Fibroblast of lung (primary cell): Measurements from ENCODE around the gene RCAN2. TPM values are rescaled to one million over a fixed set of nuclear protein-coding genes. Genes with fewer than 3 reads are reported as not detected.

Source experiments
- DNase-seq, 2 donors: peaks; one replicate each; pipeline versions ENCODE4 v3.0.0 to v3.0.0-alpha.2; 2010; ENCODE audit warnings: low read depth in 2 of 2
- H2AFZ ChIP-seq: 2 replicates; pipeline ENCODE4 v1.5.1; 2012; ENCODE audit warnings: low read length, control low read depth, inconsistent platforms
- H3K27ac ChIP-seq: 2 replicates; pipeline ENCODE4 v1.5.1; 2011; ENCODE audit warnings: low read length, control low read depth; ENCODE audit not compliant: insufficient read depth
- H3K27me3 ChIP-seq: 2 replicates; pipeline ENCODE4 v1.5.1; 2011; ENCODE audit warnings: mild to moderate bottlenecking, low read length; ENCODE audit not compliant: control insufficient read depth, insufficient read depth
- H3K36me3 ChIP-seq: 2 replicates; pipeline ENCODE4 v1.5.1; 2011; ENCODE audit warnings: low read length; ENCODE audit not compliant: control insufficient read depth, insufficient read depth
- H3K4me1 ChIP-seq: 2 replicates; pipeline ENCODE4 v1.5.1; 2011; ENCODE audit warnings: low read length; ENCODE audit not compliant: control insufficient read depth, insufficient read depth; ENCODE audit errors: extremely low read depth
- H3K4me2 ChIP-seq: 2 replicates; pipeline ENCODE4 v1.5.1; 2011; ENCODE audit warnings: low read length, control low read depth; ENCODE audit not compliant: insufficient read depth; ENCODE audit errors: extremely low read depth
- H3K4me3 ChIP-seq, 4 experiments: fragments of 200-600 bp in 1 of 4; sonication (generic) in 1 of 4; replicated peaks in 1 of 4; 2 replicates each; pipeline ENCODE4 v1.5.1; 2011 to 2016; ENCODE audit warnings: low read length in 4 of 4, low read depth in 3 of 4, mild to moderate bottlenecking in 3 of 4, control low read depth in 2 of 4, inconsistent platforms in 1 of 4, mixed read lengths in 1 of 4; ENCODE audit not compliant: insufficient read depth in 1 of 4; ENCODE audit errors: control extremely low read depth in 1 of 4
- H3K79me2 ChIP-seq: 2 replicates; pipeline ENCODE4 v1.5.1; 2012; ENCODE audit warnings: mild to moderate bottlenecking, low read length, inconsistent platforms; ENCODE audit not compliant: control insufficient read depth, insufficient read depth
- H3K9ac ChIP-seq: 2 replicates; pipeline ENCODE4 v1.5.1; 2011; ENCODE audit warnings: mild to moderate bottlenecking, low read length, control low read depth; ENCODE audit not compliant: insufficient read depth
- H3K9me3 ChIP-seq: 2 replicates; pipeline ENCODE4 v1.5.1; 2012; ENCODE audit warnings: low read depth, low read length; ENCODE audit not compliant: control insufficient read depth, insufficient read depth
- H4K20me1 ChIP-seq: 2 replicates; pipeline ENCODE4 v1.5.1; 2011; ENCODE audit warnings: low read length; ENCODE audit not compliant: control insufficient read depth, insufficient read depth; ENCODE audit errors: extremely low read depth
- CTCF ChIP-seq, 2 donors: IDR thresholded peaks in 1 of 2; conservative IDR thresholded peaks in 1 of 2; 1 replicate in 1 of 2; 2 replicates in 1 of 2; pipeline ENCODE4 v1.5.1; 2011 to 2012; ENCODE audit warnings: low read length in 2 of 2, control low read depth in 1 of 2, inconsistent platforms in 1 of 2, low read depth in 1 of 2, mild to moderate bottlenecking in 1 of 2
- EZH2 ChIP-seq: IDR thresholded peaks from 2 replicates; pipeline ENCODE4 v1.5.1; 2012; ENCODE audit warnings: low read length, control low read depth, mild to moderate bottlenecking; ENCODE audit errors: missing control alignments
- polyA plus RNA-seq, 2 donors: library from polyadenylated mRNA; depleted of rRNA in 1 of 2; stranded (reverse) in 1 of 2; unstranded in 1 of 2; fragments of >200 nt; gene quantifications; 2 replicates each; pipeline ENCODE4 v1.2.1, GENCODE V29; 2011 to 2012; ENCODE audit warnings: missing spikeins in 1 of 2
- total RNA-seq: library from RNA; depleted of rRNA; stranded (reverse); fragments of >200 nt; gene quantifications from 2 replicates; pipeline ENCODE4 v1.2.1, GENCODE V29; 2014

Gene RCAN2
- total and polyA plus RNA-seq, 2 donors (not counting 1 experiment from before 2014, with no cell fraction given), result 11.7 to 38.0 TPM

- H3K4me2 ChIP-seq, result no peak overlapping the region
- TF ChIP-seq EZH2 (no peak), CTCF (conservative IDR thresholded peaks at IDR 0.05 in 1 of 2, IDR thresholded peaks at IDR 0.05 in 1 of 2; ENCODE audit: low read depth in 1 of 2, low read length in 2 of 2) (no peak)
- DNase-seq, result no peak
These were observed 274.4 kb downstream of the RCAN2 start for GRCh38 chr6:46216879-46217278.

GRCh38 chr6:46215777-46216176, 275.5 kb downstream of the RCAN2 start:
- no peaks in the 10 kb centered on the region for H4K20me1 ChIP-seq
- H3K4me1 ChIP-seq, result no peaks in the 10 kb centered on the region

More at GRCh38 chr6:46216879-46217278, 274.4 kb downstream of the RCAN2 start:
- H3K9me3 ChIP-seq, result no peaks in the 10 kb centered on the region
- H3K9ac ChIP-seq, result no peak overlapping the region
- no peaks in the 10 kb centered on the region for H3K36me3 ChIP-seq
- no peaks in the 10 kb centered on the region for H3K27me3 ChIP-seq
- H3K79me2 ChIP-seq, result no peaks in the 10 kb centered on the region
- H3K27ac ChIP-seq, result no peak overlapping the region
- H2AFZ ChIP-seq, result no peak overlapping the region
- no peaks in the 10 kb centered on the region for H3K4me1 ChIP-seq
- no peak overlapping the region for H3K4me3 ChIP-seq
- H4K20me1 ChIP-seq, result no peaks in the 10 kb centered on the region

GRCh38 chr6:46215213-46215612, 276.0 kb downstream of the RCAN2 start:
- Histone ChIP-seq H2AFZ (no peak overlapping the region), H3K27ac (no peak overlapping the region), H3K4me3 (no peak overlapping the region), H3K36me3 (no peaks in the 10 kb centered on the region), H3K27me3 (no peaks in the 10 kb centered on the region), H3K79me2 (no peaks in the 10 kb centered on the region), H3K9ac (no peak overlapping the region), H3K4me2 (no peak overlapping the region), H3K9me3 (no peaks in the 10 kb centered on the region), H3K4me1 (no peaks in the 10 kb centered on the region), H4K20me1 (no peaks in the 10 kb centered on the region)
- no peak for DNase-seq
- TF ChIP-seq EZH2 (no peak), CTCF (conservative IDR thresholded peaks at IDR 0.05 in 1 of 2, IDR thresholded peaks at IDR 0.05 in 1 of 2; ENCODE audit: low read depth in 1 of 2, low read length in 2 of 2) (no peak)

More at GRCh38 chr6:46215777-46216176, 275.5 kb downstream of the RCAN2 start:
- Histone ChIP-seq H3K4me2 (no peak overlapping the region), H3K27ac (no peak overlapping the region), H3K9ac (no peak overlapping the region), H3K9me3 (no peaks in the 10 kb centered on the region), H3K36me3 (no peaks in the 10 kb centered on the region), H2AFZ (no peak overlapping the region), H3K27me3 (no peaks in the 10 kb centered on the region), H3K4me3 (no peak overlapping the region), H3K79me2 (no peaks in the 10 kb centered on the region)
- DNase-seq, result no peak
- no peak for TF ChIP-seq EZH2
- no peak for TF ChIP-seq CTCF (conservative IDR thresholded peaks at IDR 0.05 in 1 of 2, IDR thresholded peaks at IDR 0.05 in 1 of 2; ENCODE audit: low read depth in 1 of 2, low read length in 2 of 2)
